Ishikawa (cell line): ENCODE results near the gene MEGF11.

Experiments
- CEBPB ChIP-seq: IDR thresholded peaks from 2 replicates; pipeline ENCODE4 v1.6.1; 2012
- CREB1 ChIP-seq: IDR thresholded peaks from 2 replicates; pipeline ENCODE4 v1.6.1; 2012; ENCODE audit warnings: low read depth
- EGR1 ChIP-seq: IDR thresholded peaks from 2 replicates; pipeline ENCODE4 v1.6.1; 2012
- EP300 ChIP-seq: IDR thresholded peaks from 2 replicates; pipeline ENCODE4 v1.6.1; 2012; ENCODE audit warnings: borderline replicate concordance
- FOXM1 ChIP-seq: IDR thresholded peaks from 2 replicates; pipeline ENCODE4 v1.6.1; 2012; ENCODE audit warnings: low read depth, borderline replicate concordance
- NFIC ChIP-seq: IDR thresholded peaks from 2 replicates; pipeline ENCODE4 v1.6.1; 2012
- RAD21 ChIP-seq: IDR thresholded peaks from 2 replicates; pipeline ENCODE4 v1.6.1; 2012; ENCODE audit warnings: low read depth
- TAF1 ChIP-seq: IDR thresholded peaks from 2 replicates; pipeline ENCODE4 v1.6.1; 2012; ENCODE audit warnings: low read depth, mild to moderate bottlenecking
- TCF12 ChIP-seq: IDR thresholded peaks from 2 replicates; pipeline ENCODE4 v1.6.1; 2012; ENCODE audit warnings: low read depth
- TEAD4 ChIP-seq: IDR thresholded peaks from 2 replicates; pipeline ENCODE4 v1.6.1; 2012
- YY1 ChIP-seq: IDR thresholded peaks from 2 replicates; pipeline ENCODE4 v1.6.1; 2012; ENCODE audit warnings: low read depth
- ZBTB7A ChIP-seq: IDR thresholded peaks from 2 replicates; pipeline ENCODE4 v1.6.1; 2012; ENCODE audit warnings: low read depth
- TF ChIP-seq, protein P1 (sequence below): IDR thresholded peaks from 2 replicates; pipeline ENCODE4 v1.6.1; 2012; ENCODE audit warnings: low read depth, mild to moderate bottlenecking
- TF ChIP-seq, protein P2 (sequence below): IDR thresholded peaks from 2 replicates; pipeline ENCODE4 v1.6.1; 2012
- TF ChIP-seq, protein P3 (sequence below): IDR thresholded peaks from 2 replicates; pipeline ENCODE4 v1.6.1; 2012

Gene MEGF11

DNA sequence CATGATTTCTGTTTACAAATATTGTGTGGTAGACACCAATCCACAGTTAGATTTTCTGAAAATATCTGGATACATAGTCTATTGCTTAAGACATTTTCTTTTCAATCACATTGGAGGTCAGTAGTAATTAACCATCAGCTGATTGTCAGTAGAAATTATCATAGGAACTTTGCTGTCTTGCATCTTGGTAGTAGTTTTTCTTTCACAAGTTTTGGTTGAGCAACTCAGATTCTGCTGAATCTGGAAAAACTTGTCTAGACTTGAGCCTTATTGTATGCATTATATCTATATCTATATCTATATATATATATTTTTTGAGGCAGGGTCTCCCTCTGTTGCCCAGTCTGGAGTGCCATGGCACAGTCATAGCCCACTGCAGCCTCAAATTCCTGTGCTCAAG, 380.3 kb downstream of the MEGF11 start:
- TF ChIP-seq CEBPB (no peak), YY1 (no peak), CREB1 (no peak), FOXM1 (no peak), TAF1 (no peak)
- TF ChIP-seq, protein P1, sequence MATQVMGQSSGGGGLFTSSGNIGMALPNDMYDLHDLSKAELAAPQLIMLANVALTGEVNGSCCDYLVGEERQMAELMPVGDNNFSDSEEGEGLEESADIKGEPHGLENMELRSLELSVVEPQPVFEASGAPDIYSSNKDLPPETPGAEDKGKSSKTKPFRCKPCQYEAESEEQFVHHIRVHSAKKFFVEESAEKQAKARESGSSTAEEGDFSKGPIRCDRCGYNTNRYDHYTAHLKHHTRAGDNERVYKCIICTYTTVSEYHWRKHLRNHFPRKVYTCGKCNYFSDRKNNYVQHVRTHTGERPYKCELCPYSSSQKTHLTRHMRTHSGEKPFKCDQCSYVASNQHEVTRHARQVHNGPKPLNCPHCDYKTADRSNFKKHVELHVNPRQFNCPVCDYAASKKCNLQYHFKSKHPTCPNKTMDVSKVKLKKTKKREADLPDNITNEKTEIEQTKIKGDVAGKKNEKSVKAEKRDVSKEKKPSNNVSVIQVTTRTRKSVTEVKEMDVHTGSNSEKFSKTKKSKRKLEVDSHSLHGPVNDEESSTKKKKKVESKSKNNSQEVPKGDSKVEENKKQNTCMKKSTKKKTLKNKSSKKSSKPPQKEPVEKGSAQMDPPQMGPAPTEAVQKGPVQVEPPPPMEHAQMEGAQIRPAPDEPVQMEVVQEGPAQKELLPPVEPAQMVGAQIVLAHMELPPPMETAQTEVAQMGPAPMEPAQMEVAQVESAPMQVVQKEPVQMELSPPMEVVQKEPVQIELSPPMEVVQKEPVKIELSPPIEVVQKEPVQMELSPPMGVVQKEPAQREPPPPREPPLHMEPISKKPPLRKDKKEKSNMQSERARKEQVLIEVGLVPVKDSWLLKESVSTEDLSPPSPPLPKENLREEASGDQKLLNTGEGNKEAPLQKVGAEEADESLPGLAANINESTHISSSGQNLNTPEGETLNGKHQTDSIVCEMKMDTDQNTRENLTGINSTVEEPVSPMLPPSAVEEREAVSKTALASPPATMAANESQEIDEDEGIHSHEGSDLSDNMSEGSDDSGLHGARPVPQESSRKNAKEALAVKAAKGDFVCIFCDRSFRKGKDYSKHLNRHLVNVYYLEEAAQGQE, result no peak
- TF ChIP-seq, protein P2, sequence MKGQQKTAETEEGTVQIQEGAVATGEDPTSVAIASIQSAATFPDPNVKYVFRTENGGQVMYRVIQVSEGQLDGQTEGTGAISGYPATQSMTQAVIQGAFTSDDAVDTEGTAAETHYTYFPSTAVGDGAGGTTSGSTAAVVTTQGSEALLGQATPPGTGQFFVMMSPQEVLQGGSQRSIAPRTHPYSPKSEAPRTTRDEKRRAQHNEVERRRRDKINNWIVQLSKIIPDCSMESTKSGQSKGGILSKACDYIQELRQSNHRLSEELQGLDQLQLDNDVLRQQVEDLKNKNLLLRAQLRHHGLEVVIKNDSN, result no peak

DNA sequence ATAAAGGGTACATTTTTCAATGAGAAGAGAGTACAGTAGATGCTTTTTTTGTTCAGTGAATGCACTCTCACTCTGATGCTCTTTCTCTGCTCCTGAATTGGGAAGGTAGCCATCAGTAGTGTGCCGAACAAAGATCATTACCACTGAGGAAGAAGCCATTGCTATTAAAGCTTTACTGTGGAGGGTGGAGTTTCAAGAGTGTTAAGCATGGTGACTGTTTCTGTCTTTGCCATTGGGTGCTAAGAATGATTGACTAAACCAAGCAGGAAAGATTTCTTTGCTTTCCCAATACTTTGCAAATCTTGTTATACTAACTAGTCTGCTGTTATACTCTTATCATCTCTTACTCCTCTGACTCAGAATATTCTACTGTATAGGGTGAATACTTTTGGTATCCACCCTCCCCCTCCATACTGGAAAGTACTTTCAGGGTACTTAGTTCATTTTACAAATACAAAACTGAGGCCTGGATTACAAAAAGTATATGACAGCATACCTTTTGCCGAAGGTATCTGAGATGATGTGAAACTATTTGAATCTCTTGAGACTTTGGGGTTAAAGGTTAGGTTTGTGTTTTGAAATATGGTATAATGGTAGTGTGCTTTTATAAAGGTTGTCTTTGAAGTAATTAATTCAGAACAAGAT, 382.5 kb downstream of the MEGF11 start:
- TF ChIP-seq EP300 (no peak), RAD21 (no peak), YY1 (no peak), FOXM1 (no peak), CREB1 (no peak), NFIC (no peak), EGR1 (no peak), CEBPB (no peak), TCF12 (no peak), TAF1 (no peak), ZBTB7A (no peak), TEAD4 (no peak)
- TF ChIP-seq, protein P3, sequence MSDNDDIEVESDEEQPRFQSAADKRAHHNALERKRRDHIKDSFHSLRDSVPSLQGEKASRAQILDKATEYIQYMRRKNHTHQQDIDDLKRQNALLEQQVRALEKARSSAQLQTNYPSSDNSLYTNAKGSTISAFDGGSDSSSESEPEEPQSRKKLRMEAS, result no peak
- TF ChIP-seq, protein P1, result no peak
- TF ChIP-seq, protein P2, result no peak

DNA sequence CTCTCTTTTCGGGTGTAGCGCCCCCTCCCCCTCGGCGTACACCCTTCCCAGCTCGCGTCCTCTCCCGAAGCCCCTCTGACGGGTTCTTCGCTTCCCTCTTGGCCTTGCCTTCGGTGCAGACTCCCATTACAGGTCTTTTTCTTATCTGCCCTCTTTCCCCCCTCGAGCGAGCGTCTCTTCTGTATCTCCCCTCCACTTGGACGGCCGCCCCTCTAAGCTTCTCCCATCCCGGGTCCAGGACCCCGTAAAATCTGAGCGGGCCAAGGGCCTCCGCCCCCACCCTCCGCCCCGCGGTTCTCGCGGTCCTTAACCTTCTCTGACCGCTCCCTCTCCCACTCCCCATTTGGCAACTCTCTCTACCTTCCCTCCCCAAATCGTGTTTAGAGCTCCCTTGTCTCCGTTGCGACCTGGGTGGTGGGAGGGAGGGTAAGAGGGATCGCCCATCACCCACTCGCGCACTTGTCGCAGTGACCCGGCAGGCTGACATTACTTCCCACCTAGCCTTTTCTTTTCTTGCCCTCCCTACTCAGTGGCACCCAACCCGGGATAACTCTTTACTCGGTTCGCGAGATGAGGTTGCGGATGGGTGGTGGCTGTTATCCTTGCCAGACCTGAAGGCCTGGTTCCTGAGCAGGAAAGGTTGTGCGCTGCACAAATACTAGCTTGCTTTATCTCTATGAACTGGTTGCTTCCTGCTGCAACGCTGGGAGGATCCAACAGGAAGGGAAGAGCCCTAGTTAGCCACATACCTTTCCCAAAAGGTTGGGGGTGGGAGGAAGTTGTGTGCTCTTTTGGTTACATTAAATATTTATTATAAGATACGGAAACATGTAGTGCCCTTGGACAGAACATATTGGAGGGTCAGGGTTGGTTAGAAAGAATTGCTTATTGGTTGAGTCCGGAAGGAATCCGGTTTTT, 383.3 kb downstream of the MEGF11 start:
- TF ChIP-seq YY1, result no peak
- peak; percentile 87; the same call in 1 of the 2 replicates for TF ChIP-seq ZBTB7A
- TF ChIP-seq FOXM1, result no peak
- no peak for TF ChIP-seq EGR1

DNA sequence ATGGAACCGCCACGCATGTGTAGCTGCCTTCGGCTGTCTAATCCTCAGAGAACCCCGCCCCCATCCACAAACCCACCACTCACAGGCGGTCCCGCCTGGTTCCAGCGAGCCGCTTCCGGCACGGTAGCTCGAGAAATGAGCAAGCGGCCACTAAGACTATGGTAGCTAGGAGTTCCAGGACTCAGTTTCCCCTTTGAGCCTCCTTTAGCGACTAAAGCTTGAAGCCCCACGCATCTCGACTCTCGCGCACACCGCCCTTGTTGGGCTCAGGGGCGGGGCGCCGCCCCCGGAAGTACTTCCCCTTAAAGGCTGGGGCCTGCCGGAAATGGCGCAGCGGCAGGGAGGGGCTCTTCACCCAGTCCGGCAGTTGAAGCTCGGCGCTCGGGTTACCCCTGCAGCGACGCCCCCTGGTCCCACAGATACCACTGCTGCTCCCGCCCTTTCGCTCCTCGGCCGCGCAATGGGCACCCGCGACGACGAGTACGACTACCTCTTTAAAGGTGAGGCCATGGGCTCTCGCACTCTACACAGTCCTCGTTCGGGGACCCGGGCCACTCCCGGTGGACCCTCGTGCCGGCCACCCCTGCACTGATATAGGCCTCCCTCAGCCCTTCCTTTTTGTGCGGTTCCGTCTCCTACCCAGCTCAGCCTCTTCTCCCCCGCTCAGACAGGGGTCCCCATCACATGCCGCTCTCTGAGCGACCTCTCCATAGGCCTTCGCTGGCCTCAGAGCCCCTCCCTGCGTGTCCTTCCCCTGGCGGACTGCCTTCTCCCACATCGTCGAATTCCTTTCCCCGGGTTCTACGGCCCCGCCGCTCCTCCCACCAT, 384.2 kb downstream of the MEGF11 start, which contains the start of gene RAB11A:
Gene RAB11A (plus strand): TSS at position 366 of the 828 bp plus-strand sequence. CDS start 95 bp downstream, at position 461.
- TF ChIP-seq TEAD4, result peak; percentile 91; the same call in 1 of the 2 replicates
- TF ChIP-seq CREB1, result peak; percentile 75
- TF ChIP-seq CEBPB, result no peak
- no peak for TF ChIP-seq EP300
- no peak for TF ChIP-seq NFIC
- TF ChIP-seq FOXM1, result no peak; the same call in 1 of the 2 replicates
- peak; percentile 93 for TF ChIP-seq TAF1
- no peak for TF ChIP-seq YY1
- no peak for TF ChIP-seq RAD21
- TF ChIP-seq, protein P2, result no peak
- TF ChIP-seq ZBTB7A, result peak; percentile 53
- TF ChIP-seq, protein P3, result peak; percentile 84
- no peak for TF ChIP-seq TCF12
- TF ChIP-seq EGR1, result no peak
- TF ChIP-seq, protein P1, result no peak
